K562 (cell line): ENCODE results near the gene FMNL3.

Source experiments
- BMI1 ChIP-seq: fragments of 150-350 bp; IDR thresholded peaks from 2 replicates; pipeline ENCODE4 v1.6.1; 2014; ENCODE audit warnings: low read length
- EHMT2 ChIP-seq: fragments of 450-650 bp; IDR thresholded peaks from 2 replicates; pipeline ENCODE4 v1.6.1; 2018; ENCODE audit warnings: antibody characterized with exemption
- MLX ChIP-seq, 2 experiments: fragments of 450-650 bp in 1 of 2; sonication (generic) in 1 of 2; formaldehyde crosslinking; conservative IDR thresholded peaks; 2 replicates each; pipeline versions ENCODE4 v1.4.0 to v1.8.1; 2020 to 2022; ENCODE audit warnings: mild to moderate bottlenecking in 1 of 2, missing genetic modification reagents in 1 of 2
- MXI1 ChIP-seq: IDR thresholded peaks from 2 replicates; pipeline ENCODE4 v1.6.1; 2011; ENCODE audit warnings: low read depth, mild to moderate bottlenecking, improper control_type of control experiment, low read length
- POLR2A ChIP-seq: fragments of 450-650 bp; conservative IDR thresholded peaks from 2 replicates; pipeline ENCODE4 v1.6.1; 2016
- POLR2AphosphoS5 ChIP-seq: IDR thresholded peaks from 2 replicates; pipeline ENCODE4 v1.6.1; 2011; ENCODE audit warnings: mild to moderate bottlenecking, low read depth, low read length, moderate library complexity; ENCODE audit not compliant: control insufficient read depth, insufficient read depth
- SP2 ChIP-seq: IDR thresholded peaks from 2 replicates; pipeline ENCODE4 v1.6.1; 2011; ENCODE audit warnings: mild to moderate bottlenecking, low read depth, low read length, moderate library complexity; ENCODE audit not compliant: poor library complexity, severe bottlenecking; ENCODE audit errors: extremely low read depth
- TEAD2 ChIP-seq: fragments of 450-650 bp; IDR thresholded peaks from 2 replicates; pipeline ENCODE4 v1.6.1; 2016; ENCODE audit warnings: missing genetic modification characterization, control low read depth, missing compliant biosample characterization
- ZNF583 ChIP-seq: fragments of 250-450 bp; sonication (Bioruptor Pico); IDR thresholded peaks from 2 replicates; pipeline ENCODE4 v1.4.0; 2020

GRCh38 chr12:49720214-49720613, 13.0 kb upstream of the FMNL3 start:
- TF ChIP-seq TEAD2 (tag) (no peak), BMI1 (no peak), POLR2A (no peak), MLX (CRISPR knock-in tag; conservative IDR thresholded peaks at IDR 0.05) (no peak), ZNF583 (CRISPR knock-in tag) (no peak), EHMT2 (no peak), MXI1 (no peak), SP2 (no peak), POLR2AphosphoS5 (no peak)
